WTC11 (cell line): Measurements from ENCODE around the gene GCNT4. TPM values are rescaled to one million over a fixed set of nuclear protein-coding genes. Genes with fewer than 3 reads are reported as not detected.

Experiments used
- ATAC-seq: fragments of 200-7000 bp; cut with Tn5 transposase; 2 replicates; pipeline ENCODE4 v1.10.0; 2021; ENCODE audit warnings: mild to moderate bottlenecking, moderate library complexity
- CTCF ChIA-PET: fragments of 300-600 bp; sonication (Branson Sonifier 250); formaldehyde crosslinking; loops from one replicate; lab custom pipeline; 2021; ENCODE audit warnings: antibody characterized with exemption; lab: Charles Lee
- POLR2A ChIA-PET: fragments of 350-600 bp; sonication (Branson Sonifier 250); formaldehyde crosslinking; loops from one replicate; lab custom pipeline; 2021; ENCODE audit warnings: antibody characterized with exemption; lab: Charles Lee
- DNase-seq: peaks from one replicate; pipeline ENCODE4 v3.0.0; 2021; ENCODE audit warnings: low spot score
- H3K27ac Mint-ChIP-seq: 2 replicates; pipeline ENCODE4 v1.8.0; 2021; ENCODE audit warnings: mixed read lengths
- H3K27me3 Mint-ChIP-seq: 2 replicates; pipeline ENCODE4 v1.8.0; 2021; ENCODE audit warnings: low read depth, mild to moderate bottlenecking, moderate library complexity, mixed read lengths
- H3K36me3 Mint-ChIP-seq: 2 replicates; pipeline ENCODE4 v1.8.0; 2021; ENCODE audit warnings: mixed read lengths
- H3K4me1 Mint-ChIP-seq: 2 replicates; pipeline ENCODE4 v1.8.0; 2022; ENCODE audit warnings: mixed read lengths
- H3K4me3 Mint-ChIP-seq: 2 replicates; pipeline ENCODE4 v1.8.0; 2021; ENCODE audit warnings: mild to moderate bottlenecking, moderate library complexity, mixed read lengths
- H3K9me3 Mint-ChIP-seq: 2 replicates; pipeline ENCODE4 v1.8.0; 2021; ENCODE audit warnings: mixed read lengths
- ESRRA ChIP-seq: sonication (generic); formaldehyde crosslinking; IDR thresholded peaks from 2 replicates; pipeline ENCODE4 v1.8.1; 2022; ENCODE audit warnings: mild to moderate bottlenecking, missing genetic modification reagents, borderline replicate concordance
- FOXK1 ChIP-seq: sonication (generic); formaldehyde crosslinking; IDR thresholded peaks from 2 replicates; pipeline ENCODE4 v1.8.0; 2022; ENCODE audit warnings: mild to moderate bottlenecking, moderate library complexity, missing genetic modification reagents
- MXD4 ChIP-seq: fragments of 250-450 bp; sonication (Bioruptor Pico); IDR thresholded peaks from 2 replicates; pipeline ENCODE4 v1.8.0; 2021; ENCODE audit warnings: mild to moderate bottlenecking, moderate library complexity, borderline replicate concordance
- NFYB ChIP-seq: sonication (generic); formaldehyde crosslinking; conservative IDR thresholded peaks from 2 replicates; pipeline ENCODE4 v1.8.0; 2022; ENCODE audit warnings: low read depth, missing genetic modification reagents
- TEAD4 ChIP-seq: sonication (generic); formaldehyde crosslinking; IDR thresholded peaks from 2 replicates; pipeline ENCODE4 v1.8.0; 2022; ENCODE audit warnings: mild to moderate bottlenecking, missing genetic modification reagents
- ZNF219 ChIP-seq: sonication (generic); formaldehyde crosslinking; IDR thresholded peaks from 2 replicates; pipeline ENCODE4 v1.8.0; 2023; ENCODE audit warnings: missing genetic modification reagents, mild to moderate bottlenecking, borderline replicate concordance
- total RNA-seq: library from RNA; stranded (reverse); gene quantifications from 3 replicates; pipeline ENCODE4 v1.2.3, GENCODE V29; 2021
- TF ChIP-seq, protein P1 (sequence below): sonication (generic); formaldehyde crosslinking; IDR thresholded peaks from 2 replicates; pipeline ENCODE4 v1.8.0; 2023; ENCODE audit warnings: missing genetic modification reagents, mild to moderate bottlenecking, borderline replicate concordance
- TF ChIP-seq, protein P2 (sequence below): sonication (generic); formaldehyde crosslinking; IDR thresholded peaks from 2 replicates; pipeline ENCODE4 v1.8.1; 2022; ENCODE audit warnings: missing genetic modification reagents, borderline replicate concordance
- TF ChIP-seq, protein P3 (sequence below): sonication (generic); formaldehyde crosslinking; IDR thresholded peaks from 2 replicates; pipeline ENCODE4 v1.8.0; 2022; ENCODE audit warnings: mild to moderate bottlenecking, missing genetic modification reagents
- TF ChIP-seq, protein P4 (sequence below): fragments of 200-600 bp; IDR thresholded peaks from 2 replicates; pipeline ENCODE4 v1.8.0; 2022; ENCODE audit warnings: antibody characterized with exemption
- TF ChIP-seq, protein P5 (sequence below): fragments of 250-450 bp; sonication (Bioruptor Pico); IDR thresholded peaks from 2 replicates; pipeline ENCODE4 v1.9.0; 2021; ENCODE audit warnings: mild to moderate bottlenecking, borderline replicate concordance
- TF ChIP-seq, protein P6 (sequence below): fragments of 250-450 bp; sonication (Bioruptor Pico); conservative IDR thresholded peaks from 2 replicates; pipeline ENCODE4 v1.9.0; 2021; ENCODE audit warnings: mild to moderate bottlenecking
- TF ChIP-seq, protein P7 (sequence below): fragments of 250-450 bp; sonication (Bioruptor Pico); IDR thresholded peaks from 2 replicates; pipeline ENCODE4 v1.9.0; 2021; ENCODE audit warnings: moderate library complexity, mild to moderate bottlenecking, inconsistent platforms, borderline replicate concordance
- TF ChIP-seq, protein P8 (sequence below): fragments of 250-450 bp; sonication (Bioruptor Pico); IDR thresholded peaks from 2 replicates; pipeline ENCODE4 v2.1.2; 2022; ENCODE audit warnings: mild to moderate bottlenecking, moderate library complexity
- TF ChIP-seq, protein P9 (sequence below): sonication (generic); formaldehyde crosslinking; IDR thresholded peaks from 2 replicates; pipeline ENCODE4 v1.8.1; 2023; ENCODE audit warnings: mild to moderate bottlenecking, missing genetic modification reagents

Gene GCNT4
- total RNA-seq, 1 experiment from 2014 or later = 1.8 TPM

DNA sequence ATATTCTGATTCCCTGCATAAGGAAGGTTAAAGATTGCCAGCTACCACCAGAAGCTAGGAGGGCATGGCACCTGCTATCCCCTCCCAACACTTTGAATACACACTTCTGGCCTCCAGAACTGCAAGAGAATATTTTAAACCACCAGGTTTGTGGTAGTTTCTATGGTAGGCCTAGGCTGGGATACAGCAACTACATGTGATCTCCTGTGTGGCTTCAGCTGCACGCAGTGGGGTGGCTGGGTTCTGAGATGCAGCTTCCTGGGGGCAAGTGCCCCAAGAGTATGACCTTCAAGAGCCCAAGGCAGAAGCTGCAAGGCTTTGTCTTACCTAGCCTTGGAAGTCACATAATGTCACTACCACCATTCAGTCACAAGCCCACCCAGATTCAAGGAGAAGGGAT is 39.6 kb downstream of the GCNT4 start (continued):
- TF ChIP-seq, protein P1, sequence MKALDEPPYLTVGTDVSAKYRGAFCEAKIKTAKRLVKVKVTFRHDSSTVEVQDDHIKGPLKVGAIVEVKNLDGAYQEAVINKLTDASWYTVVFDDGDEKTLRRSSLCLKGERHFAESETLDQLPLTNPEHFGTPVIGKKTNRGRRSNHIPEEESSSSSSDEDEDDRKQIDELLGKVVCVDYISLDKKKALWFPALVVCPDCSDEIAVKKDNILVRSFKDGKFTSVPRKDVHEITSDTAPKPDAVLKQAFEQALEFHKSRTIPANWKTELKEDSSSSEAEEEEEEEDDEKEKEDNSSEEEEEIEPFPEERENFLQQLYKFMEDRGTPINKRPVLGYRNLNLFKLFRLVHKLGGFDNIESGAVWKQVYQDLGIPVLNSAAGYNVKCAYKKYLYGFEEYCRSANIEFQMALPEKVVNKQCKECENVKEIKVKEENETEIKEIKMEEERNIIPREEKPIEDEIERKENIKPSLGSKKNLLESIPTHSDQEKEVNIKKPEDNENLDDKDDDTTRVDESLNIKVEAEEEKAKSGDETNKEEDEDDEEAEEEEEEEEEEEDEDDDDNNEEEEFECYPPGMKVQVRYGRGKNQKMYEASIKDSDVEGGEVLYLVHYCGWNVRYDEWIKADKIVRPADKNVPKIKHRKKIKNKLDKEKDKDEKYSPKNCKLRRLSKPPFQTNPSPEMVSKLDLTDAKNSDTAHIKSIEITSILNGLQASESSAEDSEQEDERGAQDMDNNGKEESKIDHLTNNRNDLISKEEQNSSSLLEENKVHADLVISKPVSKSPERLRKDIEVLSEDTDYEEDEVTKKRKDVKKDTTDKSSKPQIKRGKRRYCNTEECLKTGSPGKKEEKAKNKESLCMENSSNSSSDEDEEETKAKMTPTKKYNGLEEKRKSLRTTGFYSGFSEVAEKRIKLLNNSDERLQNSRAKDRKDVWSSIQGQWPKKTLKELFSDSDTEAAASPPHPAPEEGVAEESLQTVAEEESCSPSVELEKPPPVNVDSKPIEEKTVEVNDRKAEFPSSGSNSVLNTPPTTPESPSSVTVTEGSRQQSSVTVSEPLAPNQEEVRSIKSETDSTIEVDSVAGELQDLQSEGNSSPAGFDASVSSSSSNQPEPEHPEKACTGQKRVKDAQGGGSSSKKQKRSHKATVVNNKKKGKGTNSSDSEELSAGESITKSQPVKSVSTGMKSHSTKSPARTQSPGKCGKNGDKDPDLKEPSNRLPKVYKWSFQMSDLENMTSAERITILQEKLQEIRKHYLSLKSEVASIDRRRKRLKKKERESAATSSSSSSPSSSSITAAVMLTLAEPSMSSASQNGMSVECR (CRISPR knock-in tag) = no peak
- TF ChIP-seq FOXK1 (CRISPR knock-in tag) = no peak
- TF ChIP-seq, protein P2, sequence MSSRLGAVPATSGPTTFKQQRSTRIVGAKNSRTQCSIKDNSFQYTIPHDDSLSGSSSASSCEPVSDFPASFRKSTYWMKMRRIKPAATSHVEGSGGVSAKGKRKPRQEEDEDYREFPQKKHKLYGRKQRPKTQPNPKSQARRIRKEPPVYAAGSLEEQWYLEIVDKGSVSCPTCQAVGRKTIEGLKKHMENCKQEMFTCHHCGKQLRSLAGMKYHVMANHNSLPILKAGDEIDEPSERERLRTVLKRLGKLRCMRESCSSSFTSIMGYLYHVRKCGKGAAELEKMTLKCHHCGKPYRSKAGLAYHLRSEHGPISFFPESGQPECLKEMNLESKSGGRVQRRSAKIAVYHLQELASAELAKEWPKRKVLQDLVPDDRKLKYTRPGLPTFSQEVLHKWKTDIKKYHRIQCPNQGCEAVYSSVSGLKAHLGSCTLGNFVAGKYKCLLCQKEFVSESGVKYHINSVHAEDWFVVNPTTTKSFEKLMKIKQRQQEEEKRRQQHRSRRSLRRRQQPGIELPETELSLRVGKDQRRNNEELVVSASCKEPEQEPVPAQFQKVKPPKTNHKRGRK (CRISPR knock-in tag) = no peak

DNA sequence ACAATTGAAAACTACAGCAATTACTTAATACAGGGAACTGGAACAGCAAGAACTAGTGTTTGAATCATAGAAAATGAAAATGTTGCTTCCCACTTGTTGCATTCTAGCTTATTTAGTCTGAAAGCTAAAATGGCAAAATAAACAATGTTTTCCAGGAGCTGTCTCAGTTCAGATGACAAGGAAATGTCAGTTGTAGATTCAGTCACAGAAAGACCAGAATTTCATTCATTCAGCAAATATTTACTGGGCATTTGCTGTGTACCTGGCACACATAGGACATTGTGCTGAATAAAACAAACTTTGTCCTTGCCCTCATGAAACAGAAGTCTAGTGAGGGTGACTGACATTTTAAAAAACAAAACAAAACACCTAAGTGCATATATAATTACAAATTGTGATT is 41.5 kb downstream of the GCNT4 start:
- TF ChIP-seq, protein P3, sequence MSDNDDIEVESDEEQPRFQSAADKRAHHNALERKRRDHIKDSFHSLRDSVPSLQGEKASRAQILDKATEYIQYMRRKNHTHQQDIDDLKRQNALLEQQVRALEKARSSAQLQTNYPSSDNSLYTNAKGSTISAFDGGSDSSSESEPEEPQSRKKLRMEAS (CRISPR knock-in tag) = no peak
- TF ChIP-seq ZNF219 (CRISPR knock-in tag) (no peak), MXD4 (CRISPR knock-in tag) (no peak), NFYB (CRISPR knock-in tag) (no peak), TEAD4 (CRISPR knock-in tag) (no peak), ESRRA (CRISPR knock-in tag) (no peak)
- TF ChIP-seq, protein P4, sequence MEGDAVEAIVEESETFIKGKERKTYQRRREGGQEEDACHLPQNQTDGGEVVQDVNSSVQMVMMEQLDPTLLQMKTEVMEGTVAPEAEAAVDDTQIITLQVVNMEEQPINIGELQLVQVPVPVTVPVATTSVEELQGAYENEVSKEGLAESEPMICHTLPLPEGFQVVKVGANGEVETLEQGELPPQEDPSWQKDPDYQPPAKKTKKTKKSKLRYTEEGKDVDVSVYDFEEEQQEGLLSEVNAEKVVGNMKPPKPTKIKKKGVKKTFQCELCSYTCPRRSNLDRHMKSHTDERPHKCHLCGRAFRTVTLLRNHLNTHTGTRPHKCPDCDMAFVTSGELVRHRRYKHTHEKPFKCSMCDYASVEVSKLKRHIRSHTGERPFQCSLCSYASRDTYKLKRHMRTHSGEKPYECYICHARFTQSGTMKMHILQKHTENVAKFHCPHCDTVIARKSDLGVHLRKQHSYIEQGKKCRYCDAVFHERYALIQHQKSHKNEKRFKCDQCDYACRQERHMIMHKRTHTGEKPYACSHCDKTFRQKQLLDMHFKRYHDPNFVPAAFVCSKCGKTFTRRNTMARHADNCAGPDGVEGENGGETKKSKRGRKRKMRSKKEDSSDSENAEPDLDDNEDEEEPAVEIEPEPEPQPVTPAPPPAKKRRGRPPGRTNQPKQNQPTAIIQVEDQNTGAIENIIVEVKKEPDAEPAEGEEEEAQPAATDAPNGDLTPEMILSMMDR = no peak
- TF ChIP-seq, protein P5, sequence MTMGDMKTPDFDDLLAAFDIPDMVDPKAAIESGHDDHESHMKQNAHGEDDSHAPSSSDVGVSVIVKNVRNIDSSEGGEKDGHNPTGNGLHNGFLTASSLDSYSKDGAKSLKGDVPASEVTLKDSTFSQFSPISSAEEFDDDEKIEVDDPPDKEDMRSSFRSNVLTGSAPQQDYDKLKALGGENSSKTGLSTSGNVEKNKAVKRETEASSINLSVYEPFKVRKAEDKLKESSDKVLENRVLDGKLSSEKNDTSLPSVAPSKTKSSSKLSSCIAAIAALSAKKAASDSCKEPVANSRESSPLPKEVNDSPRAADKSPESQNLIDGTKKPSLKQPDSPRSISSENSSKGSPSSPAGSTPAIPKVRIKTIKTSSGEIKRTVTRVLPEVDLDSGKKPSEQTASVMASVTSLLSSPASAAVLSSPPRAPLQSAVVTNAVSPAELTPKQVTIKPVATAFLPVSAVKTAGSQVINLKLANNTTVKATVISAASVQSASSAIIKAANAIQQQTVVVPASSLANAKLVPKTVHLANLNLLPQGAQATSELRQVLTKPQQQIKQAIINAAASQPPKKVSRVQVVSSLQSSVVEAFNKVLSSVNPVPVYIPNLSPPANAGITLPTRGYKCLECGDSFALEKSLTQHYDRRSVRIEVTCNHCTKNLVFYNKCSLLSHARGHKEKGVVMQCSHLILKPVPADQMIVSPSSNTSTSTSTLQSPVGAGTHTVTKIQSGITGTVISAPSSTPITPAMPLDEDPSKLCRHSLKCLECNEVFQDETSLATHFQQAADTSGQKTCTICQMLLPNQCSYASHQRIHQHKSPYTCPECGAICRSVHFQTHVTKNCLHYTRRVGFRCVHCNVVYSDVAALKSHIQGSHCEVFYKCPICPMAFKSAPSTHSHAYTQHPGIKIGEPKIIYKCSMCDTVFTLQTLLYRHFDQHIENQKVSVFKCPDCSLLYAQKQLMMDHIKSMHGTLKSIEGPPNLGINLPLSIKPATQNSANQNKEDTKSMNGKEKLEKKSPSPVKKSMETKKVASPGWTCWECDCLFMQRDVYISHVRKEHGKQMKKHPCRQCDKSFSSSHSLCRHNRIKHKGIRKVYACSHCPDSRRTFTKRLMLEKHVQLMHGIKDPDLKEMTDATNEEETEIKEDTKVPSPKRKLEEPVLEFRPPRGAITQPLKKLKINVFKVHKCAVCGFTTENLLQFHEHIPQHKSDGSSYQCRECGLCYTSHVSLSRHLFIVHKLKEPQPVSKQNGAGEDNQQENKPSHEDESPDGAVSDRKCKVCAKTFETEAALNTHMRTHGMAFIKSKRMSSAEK = no peak
- TF ChIP-seq, protein P6, sequence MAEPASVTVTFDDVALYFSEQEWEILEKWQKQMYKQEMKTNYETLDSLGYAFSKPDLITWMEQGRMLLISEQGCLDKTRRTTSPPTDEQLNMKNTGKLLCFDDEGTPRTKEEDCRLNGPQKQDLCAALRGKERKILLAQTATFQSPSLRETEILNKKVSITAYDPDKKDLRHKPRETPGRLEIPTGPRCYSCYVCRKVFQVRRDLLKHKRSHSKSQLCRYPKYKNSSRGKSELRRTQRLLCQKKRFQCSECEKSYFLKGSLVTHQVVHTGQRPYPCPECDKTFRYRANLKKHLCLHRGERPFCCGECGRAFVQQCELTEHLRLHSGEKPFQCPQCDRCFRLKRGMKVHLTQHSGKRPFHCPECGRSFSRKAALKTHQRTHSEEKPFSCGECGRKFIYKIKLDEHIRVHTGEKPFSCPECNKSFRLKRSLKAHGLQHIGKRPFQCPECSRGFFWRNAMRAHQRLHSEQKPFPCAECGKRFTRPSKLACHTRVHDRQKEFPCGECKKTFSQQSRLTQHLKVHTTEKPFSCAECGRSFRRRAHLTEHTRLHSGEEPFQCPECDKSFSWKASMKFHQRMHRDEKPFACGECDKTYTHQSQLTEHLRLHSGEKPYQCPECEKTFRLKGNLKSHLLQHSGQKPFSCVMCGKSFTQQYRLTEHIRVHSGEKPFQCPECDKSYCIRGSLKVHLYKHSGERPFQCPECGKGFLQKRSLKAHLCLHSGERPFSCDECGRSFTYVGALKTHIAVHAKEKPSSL (CRISPR knock-in tag) = no peak
- TF ChIP-seq, protein P7, sequence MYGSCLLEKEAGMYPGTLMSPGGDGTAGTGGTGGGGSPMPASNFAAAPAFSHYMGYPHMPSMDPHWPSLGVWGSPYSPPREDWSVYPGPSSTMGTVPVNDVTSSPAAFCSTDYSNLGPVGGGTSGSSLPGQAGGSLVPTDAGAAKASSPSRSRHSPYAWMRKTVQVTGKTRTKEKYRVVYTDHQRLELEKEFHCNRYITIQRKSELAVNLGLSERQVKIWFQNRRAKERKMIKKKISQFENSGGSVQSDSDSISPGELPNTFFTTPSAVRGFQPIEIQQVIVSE = no peak
- TF ChIP-seq, protein P8, sequence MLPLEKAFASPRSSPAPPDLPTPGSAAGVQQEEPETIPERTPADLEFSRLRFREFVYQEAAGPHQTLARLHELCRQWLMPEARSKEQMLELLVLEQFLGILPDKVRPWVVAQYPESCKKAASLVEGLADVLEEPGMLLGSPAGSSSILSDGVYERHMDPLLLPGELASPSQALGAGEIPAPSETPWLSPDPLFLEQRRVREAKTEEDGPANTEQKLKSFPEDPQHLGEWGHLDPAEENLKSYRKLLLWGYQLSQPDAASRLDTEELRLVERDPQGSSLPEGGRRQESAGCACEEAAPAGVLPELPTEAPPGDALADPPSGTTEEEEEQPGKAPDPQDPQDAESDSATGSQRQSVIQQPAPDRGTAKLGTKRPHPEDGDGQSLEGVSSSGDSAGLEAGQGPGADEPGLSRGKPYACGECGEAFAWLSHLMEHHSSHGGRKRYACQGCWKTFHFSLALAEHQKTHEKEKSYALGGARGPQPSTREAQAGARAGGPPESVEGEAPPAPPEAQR (CRISPR knock-in tag) = no peak
- TF ChIP-seq, protein P9, sequence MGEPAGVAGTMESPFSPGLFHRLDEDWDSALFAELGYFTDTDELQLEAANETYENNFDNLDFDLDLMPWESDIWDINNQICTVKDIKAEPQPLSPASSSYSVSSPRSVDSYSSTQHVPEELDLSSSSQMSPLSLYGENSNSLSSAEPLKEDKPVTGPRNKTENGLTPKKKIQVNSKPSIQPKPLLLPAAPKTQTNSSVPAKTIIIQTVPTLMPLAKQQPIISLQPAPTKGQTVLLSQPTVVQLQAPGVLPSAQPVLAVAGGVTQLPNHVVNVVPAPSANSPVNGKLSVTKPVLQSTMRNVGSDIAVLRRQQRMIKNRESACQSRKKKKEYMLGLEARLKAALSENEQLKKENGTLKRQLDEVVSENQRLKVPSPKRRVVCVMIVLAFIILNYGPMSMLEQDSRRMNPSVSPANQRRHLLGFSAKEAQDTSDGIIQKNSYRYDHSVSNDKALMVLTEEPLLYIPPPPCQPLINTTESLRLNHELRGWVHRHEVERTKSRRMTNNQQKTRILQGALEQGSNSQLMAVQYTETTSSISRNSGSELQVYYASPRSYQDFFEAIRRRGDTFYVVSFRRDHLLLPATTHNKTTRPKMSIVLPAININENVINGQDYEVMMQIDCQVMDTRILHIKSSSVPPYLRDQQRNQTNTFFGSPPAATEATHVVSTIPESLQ = no peak
- no peak overlapping the region for H3K4me3 Mint-ChIP-seq
- ATAC-seq (no peak), DNase-seq (no peak)
- CTCF ChIA-PET = interaction anchor here (1.0 kb wide), 1 partner anchor 40 kb away, joined by 3 read pairs; no protein-coding TSS in a partner anchor
- peaks cover 30% of the 10 kb centered on the region for H3K4me1 Mint-ChIP-seq
- POLR2A ChIA-PET = no interaction called here
- H3K27ac Mint-ChIP-seq = no peak overlapping the region
- peaks cover 1% of the 10 kb centered on the region for H3K36me3 Mint-ChIP-seq
- no peaks in the 10 kb centered on the region for H3K27me3 Mint-ChIP-seq
- H3K9me3 Mint-ChIP-seq = peaks cover 7% of the 10 kb centered on the region
